GM18502 (cell line): Measurements from ENCODE around the gene CTNNA2.

Experiments used
- ATAC-seq: cut with Tn5 transposase; IDR thresholded peaks from one replicate; pipeline ENCODE4 v1.9.1; 2021; ENCODE audit warnings: mild to moderate bottlenecking; ENCODE audit not compliant: unreplicated experiment, poor library complexity

CTNNA2 gene

GRCh38 chr2:80407377-80407776 lies 894.5 kb downstream of the CTNNA2 start:
- ATAC-seq, result no peak

DNA sequence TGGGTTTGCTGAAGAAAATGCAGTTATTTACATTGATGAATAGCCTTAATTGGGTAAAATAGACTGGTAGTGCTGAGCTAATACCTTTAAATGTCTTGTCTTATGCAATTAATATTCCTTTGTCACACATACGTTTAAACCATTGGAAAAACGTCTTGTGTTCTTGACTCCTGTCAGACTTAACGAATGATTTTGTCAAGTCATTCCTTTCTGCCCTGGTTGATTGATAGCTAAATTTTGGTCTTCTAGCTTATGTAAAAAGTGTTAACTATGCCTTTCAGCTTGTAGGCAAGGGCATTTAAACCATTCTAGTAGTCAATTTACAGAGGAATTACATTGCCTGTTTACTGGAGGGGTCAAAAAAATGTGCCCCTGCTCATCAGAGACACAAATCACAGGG lies 897.5 kb downstream of the CTNNA2 start:
- ATAC-seq, result no peak

- no peak for ATAC-seq
Measured at GRCh38 chr2:80413136-80413535, 900.3 kb downstream of the CTNNA2 start.

- no peak for ATAC-seq
Measured at GRCh38 chr2:80417737-80418136, 904.9 kb downstream of the CTNNA2 start.

DNA sequence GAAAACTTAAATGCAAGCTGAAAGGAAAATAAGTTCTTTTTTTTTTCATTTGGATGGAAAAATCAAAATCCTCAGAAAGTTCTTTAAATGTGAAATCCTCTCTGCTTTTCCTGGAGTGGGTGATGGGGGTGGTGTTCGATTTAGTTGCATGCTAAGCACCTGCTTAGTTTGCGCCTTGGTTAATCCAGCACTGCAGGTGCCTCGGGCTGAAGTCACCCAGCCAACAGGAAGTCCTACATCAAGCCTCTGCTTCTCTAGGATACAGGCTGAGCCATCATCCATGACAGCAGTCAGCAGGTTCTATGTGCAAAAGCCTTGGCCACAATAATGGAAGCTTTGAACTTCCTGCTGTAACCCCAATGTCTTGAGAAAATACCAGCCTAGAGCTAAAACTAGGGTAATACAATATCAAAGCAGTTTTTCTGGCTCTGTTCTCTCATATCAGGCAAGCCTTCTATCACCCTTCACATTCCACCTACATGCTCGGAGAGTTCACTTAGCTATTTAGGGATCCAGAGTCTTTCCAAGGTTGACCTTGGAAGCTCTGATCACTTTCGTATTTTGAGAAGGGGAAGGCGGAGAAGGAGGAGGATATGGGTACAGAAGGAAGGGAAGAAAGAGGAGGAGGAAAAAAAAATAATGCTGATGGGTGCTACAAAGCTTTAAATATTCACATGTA lies 907.8 kb downstream of the CTNNA2 start:
- no peak for ATAC-seq

DNA sequence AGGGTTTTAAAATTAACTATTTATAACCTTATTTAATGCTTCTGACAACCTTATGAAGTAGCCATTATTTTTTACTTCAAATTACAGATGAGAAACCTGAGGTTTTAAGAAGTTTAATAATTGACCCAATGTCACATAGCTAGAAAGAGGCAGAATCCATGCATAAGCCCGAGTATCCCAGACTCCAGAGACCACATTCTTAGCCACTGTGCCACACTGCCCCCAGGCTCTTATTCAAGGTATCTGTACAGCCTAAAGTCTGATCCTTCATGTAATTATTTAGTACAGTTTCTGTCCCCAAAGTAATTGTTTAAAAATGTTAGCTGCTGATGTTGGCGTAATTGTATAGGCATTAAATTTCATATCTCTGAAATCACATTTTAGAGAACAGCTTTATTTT lies 916.4 kb downstream of the CTNNA2 start:
- ATAC-seq, result no peak

GRCh38 chr2:80437959-80438358 lies 925.1 kb downstream of the CTNNA2 start:
- no peak for ATAC-seq

- no peak for ATAC-seq
Measured at GRCh38 chr2:80438686-80439085, 925.8 kb downstream of the CTNNA2 start.

- no peak for ATAC-seq
Measured at GRCh38 chr2:80454628-80455027, 941.8 kb downstream of the CTNNA2 start.

- no peak for ATAC-seq
Measured at GRCh38 chr2:80459028-80459427, 946.2 kb downstream of the CTNNA2 start.

DNA sequence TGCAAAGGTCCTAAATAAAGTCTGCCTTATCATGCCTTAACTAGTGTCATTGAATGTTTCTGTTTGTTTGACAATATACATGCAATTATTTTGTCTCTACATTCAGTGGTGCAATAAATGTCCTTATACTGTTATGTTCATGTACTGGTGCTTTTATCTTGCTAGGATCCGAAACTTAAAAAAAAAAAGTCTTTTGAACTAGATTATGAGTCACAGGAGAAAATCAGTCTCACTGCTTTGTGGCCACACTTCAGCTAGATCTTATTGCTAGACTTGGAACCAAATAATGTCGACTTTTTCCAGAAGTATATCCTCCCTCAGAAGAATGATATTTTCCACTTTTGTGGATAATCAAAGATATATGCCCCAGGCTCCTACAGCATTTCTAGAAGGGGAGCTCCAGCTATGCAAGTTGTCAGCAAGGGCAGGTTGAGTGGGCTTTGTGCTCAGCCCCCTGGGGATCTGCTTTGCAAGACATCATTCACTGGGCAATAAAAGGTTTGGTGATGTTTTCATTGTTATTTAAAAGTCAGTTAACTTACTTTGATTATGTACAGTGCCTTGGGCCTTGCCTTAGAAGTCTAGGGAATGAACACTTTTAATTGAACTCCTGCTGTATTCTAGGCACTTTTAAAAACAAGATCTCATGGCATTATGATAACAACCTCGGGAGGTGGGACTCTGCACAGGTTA lies 948.8 kb downstream of the CTNNA2 start:
- no peak for ATAC-seq

DNA sequence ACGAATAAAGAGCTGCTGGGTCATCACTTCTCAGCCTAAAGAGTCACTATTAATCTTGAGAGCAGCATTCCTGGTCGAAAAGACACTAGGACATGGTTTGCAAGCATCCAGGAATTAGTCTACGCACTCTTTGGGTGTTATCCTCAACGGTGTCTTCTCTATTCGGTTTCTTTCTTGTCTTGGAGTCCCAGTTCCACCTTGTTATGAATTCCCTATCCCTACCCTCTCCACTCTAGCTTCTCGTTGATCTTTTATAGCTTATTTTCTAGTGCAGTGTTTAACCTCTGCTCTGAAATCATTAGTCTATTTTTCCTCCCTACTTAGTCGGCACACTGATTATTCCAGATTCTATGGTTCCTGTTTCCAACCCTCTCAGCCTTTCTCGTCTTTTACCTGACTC lies 949.8 kb downstream of the CTNNA2 start:
- ATAC-seq, result no peak

- ATAC-seq, result no peak
Measured at GRCh38 chr2:80464275-80464674, 951.4 kb downstream of the CTNNA2 start.

DNA sequence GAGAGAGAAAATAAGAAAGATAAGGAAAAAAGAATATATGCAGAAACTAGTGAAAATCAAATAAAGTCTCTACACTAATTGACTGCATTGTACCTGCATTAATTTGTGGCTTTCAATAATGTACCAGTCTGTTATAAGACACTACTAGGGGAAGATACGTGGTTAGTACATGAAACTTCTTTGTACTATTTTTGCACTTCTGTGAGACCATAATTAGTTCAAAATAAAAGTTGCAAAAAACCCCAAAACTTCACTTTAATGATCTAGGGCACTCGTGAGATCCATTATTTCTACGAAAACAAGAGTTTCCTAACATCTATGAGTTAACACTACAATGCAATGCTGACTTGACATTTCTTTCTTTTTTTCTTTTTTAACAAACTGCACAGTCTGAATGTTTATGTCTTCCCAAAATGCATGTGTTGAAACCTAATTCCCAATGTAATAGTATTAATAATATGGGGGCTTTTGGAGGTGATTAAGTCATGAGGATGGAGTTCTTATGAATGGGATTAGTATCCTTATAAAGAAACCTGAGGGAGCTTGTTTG lies 954.5 kb downstream of the CTNNA2 start:
- no peak for ATAC-seq

DNA sequence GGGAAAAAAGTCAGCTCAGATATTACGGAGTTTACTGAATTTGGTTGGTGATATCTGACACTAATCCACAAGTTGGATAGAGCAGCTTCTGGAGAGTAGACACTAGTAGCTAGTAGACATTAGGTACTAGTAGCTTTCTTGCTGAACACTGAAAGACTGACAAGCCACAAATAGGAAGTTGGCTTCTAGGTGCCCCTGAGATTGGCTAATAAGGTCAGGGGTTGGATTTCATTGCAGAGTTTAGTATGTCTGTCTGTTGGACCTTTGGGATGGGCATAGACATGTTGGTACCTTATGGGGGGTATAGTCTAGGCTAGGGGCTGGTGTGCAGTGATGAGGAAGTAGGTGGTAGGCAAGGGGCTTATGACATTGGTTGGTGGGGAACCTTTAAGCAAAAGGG lies 956.6 kb downstream of the CTNNA2 start:
- no peak for ATAC-seq

GRCh38 chr2:80473069-80473468 lies 960.2 kb downstream of the CTNNA2 start:
- ATAC-seq, result no peak

DNA sequence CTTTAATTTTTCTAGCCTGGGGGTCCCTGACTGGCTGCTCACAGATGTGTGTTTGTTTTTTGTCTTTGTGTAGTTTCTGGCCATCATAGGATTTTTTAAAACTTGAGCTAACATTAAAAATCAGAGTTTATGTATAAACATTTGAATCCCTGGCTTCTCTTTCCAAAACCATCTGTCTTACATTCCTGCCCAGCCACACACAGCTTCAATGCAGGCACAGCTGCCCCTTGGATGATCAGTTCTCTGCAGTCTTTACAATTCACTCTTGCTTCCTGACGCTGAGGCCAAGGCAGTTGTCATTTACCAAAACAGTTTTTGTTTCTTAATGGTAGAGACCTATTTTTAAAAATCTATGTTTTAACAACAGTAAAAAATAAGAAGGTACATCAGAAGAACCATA lies 960.9 kb downstream of the CTNNA2 start:
- ATAC-seq, result no peak

GRCh38 chr2:80475970-80476369 lies 963.1 kb downstream of the CTNNA2 start:
- ATAC-seq, result no peak

GRCh38 chr2:80476535-80477117 lies 963.8 kb downstream of the CTNNA2 start:
- ATAC-seq, result no peak

DNA sequence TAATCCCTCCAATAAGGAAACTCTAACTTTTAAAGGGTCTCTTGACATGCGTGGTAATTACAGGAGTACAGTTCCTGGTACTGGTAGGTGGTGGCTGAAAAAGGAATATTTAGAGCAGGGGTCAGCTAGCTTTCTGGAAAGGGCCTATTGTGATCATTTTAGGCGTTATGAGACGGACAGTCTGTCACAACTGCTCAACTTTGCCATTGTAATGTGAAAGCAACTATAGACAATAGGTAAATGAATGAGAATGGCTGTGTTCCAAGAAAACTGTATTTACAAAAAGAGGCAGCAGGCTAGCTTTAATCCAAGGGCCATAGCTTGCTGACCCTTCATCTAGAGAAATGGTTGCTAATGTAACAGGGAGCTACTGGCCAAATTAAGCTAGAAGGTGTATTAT lies 969.4 kb downstream of the CTNNA2 start:
- no peak for ATAC-seq

- no peak for ATAC-seq
Measured at GRCh38 chr2:80489717-80490116, 976.9 kb downstream of the CTNNA2 start.
